DOHH2 (cell line): ENCODE measurements around the gene NBDY.

Experiments
- H3F3A ChIP-seq: fragments of 200-600 bp; sonication (generic), shearing (Covaris generic); 2 replicates; pipeline ENCODE4 v1.6.0; 2016; ENCODE audit warnings: antibody characterized with exemption, mild to moderate bottlenecking; ENCODE audit not compliant: control insufficient read depth, insufficient read depth
- H3K27ac ChIP-seq: fragments of 200-600 bp; sonication (generic); 2 replicates; pipeline ENCODE4 v1.5.1; 2014; ENCODE audit warnings: low read depth, mild to moderate bottlenecking, low read length, moderate library complexity
- H3K27me3 ChIP-seq: fragments of 200-600 bp; sonication (generic); 2 replicates; pipeline ENCODE4 v1.6.1; 2014; ENCODE audit warnings: mild to moderate bottlenecking, low read length, mixed read lengths; ENCODE audit not compliant: control insufficient read depth
- H3K36me3 ChIP-seq: fragments of 200-600 bp; sonication (generic); 2 replicates; pipeline ENCODE4 v1.6.1; 2014; ENCODE audit warnings: mild to moderate bottlenecking, low read length, moderate library complexity, mixed read lengths; ENCODE audit not compliant: control insufficient read depth
- H3K4me1 ChIP-seq: fragments of 200-600 bp; sonication (generic); 2 replicates; pipeline ENCODE4 v1.6.1; 2014; ENCODE audit warnings: mild to moderate bottlenecking, low read length, mixed read lengths; ENCODE audit not compliant: control insufficient read depth
- H3K4me2 ChIP-seq: fragments of 200-600 bp; sonication (generic); 2 replicates; pipeline ENCODE4 v1.6.0; 2014; ENCODE audit warnings: mild to moderate bottlenecking, low read length, moderate library complexity
- H3K4me3 ChIP-seq: fragments of 200-600 bp; sonication (generic); 2 replicates; pipeline ENCODE4 v1.5.1; 2014; ENCODE audit warnings: mild to moderate bottlenecking, low read length, mixed read lengths
- H3K79me2 ChIP-seq: fragments of 200-600 bp; sonication (generic); 2 replicates; pipeline ENCODE4 v1.6.1; 2014; ENCODE audit warnings: mild to moderate bottlenecking, low read length, mixed read lengths; ENCODE audit not compliant: control insufficient read depth
- H3K9me2 ChIP-seq: fragments of 200-600 bp; sonication (generic); replicated peaks from 2 replicates; pipeline ENCODE4 v1.6.1; 2014; ENCODE audit warnings: mild to moderate bottlenecking, low read length, mixed read lengths; ENCODE audit not compliant: control insufficient read depth
- H3K9me3 ChIP-seq: fragments of 200-600 bp; sonication (generic); 2 replicates; pipeline ENCODE4 v1.6.1; 2014; ENCODE audit warnings: antibody characterized with exemption, low read length, mixed read lengths; ENCODE audit not compliant: control insufficient read depth, insufficient read depth
- H4K20me1 ChIP-seq: fragments of 200-600 bp; sonication (generic); 2 replicates; pipeline ENCODE4 v1.6.0; 2014; ENCODE audit warnings: low read depth, mild to moderate bottlenecking, antibody characterized with exemption, low read length, moderate library complexity; ENCODE audit not compliant: control insufficient read depth, insufficient read depth
- EZH2phosphoT487 ChIP-seq: fragments of 200-600 bp; sonication (generic); IDR thresholded peaks from 2 replicates; pipeline ENCODE4 v1.6.1; 2017; ENCODE audit warnings: borderline replicate concordance, mild to moderate bottlenecking, antibody characterized with exemption, low read length, moderate library complexity, mixed read lengths
- TF ChIP-seq, protein P1 (sequence below): fragments of 200-600 bp; sonication (generic); IDR thresholded peaks from one replicate; pipeline ENCODE4 v1.5.1; 2014; ENCODE audit warnings: antibody characterized with exemption, mild to moderate bottlenecking, low read depth, low read length; ENCODE audit not compliant: poor library complexity, severe bottlenecking

The NBDY gene

DNA sequence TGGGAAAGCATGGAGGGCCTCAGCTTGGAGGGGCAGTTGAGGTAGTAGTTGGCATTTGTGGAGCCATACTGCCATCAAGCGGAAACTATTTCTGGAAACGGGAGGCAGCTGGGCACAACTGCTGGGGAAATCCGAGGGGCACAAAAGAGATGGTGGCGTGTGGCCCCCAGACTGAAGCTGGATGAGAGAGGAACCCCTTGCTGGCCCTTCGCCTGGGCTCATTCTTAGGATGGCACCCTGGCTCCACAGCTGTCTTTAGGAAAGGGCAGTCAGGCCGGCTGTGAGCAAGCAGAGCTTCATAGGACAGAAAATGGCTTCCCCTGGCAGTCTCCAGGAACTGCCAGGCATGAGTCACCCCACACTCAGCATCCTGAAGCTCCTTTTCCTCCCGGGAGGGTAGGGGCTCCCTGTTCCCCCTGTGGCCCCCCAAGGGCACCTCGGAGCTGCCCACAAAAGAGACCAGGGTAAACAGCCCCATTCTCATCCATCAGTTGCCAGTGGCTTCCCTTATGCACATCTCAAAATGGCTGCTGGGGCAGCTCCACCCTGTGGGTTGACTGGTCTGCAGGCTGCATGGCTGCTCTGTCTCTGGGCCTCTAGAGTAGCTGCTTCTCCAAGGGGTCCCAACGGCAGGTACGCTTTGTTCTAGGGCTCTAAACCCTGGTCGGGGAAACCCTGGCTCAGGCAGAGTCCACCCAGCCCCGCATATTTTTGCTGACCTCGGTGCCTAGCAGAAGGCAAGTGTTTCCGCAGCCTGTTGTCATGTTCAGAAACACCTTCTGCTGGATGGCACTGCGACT lies 64.7 kb downstream of the NBDY start:
- Histone ChIP-seq H3K9me3 (no peaks in the 10 kb centered on the region), H3K79me2 (no peaks in the 10 kb centered on the region), H3F3A (no peaks in the 10 kb centered on the region), H3K27me3 (no peaks in the 10 kb centered on the region), H3K4me2 (no peak overlapping the region), H3K9me2 (no peaks in the 10 kb centered on the region), H4K20me1 (no peaks in the 10 kb centered on the region), H3K4me1 (no peaks in the 10 kb centered on the region), H3K4me3 (no peak overlapping the region), H3K27ac (no peak overlapping the region), H3K36me3 (no peaks in the 10 kb centered on the region)
- TF ChIP-seq, protein P1, sequence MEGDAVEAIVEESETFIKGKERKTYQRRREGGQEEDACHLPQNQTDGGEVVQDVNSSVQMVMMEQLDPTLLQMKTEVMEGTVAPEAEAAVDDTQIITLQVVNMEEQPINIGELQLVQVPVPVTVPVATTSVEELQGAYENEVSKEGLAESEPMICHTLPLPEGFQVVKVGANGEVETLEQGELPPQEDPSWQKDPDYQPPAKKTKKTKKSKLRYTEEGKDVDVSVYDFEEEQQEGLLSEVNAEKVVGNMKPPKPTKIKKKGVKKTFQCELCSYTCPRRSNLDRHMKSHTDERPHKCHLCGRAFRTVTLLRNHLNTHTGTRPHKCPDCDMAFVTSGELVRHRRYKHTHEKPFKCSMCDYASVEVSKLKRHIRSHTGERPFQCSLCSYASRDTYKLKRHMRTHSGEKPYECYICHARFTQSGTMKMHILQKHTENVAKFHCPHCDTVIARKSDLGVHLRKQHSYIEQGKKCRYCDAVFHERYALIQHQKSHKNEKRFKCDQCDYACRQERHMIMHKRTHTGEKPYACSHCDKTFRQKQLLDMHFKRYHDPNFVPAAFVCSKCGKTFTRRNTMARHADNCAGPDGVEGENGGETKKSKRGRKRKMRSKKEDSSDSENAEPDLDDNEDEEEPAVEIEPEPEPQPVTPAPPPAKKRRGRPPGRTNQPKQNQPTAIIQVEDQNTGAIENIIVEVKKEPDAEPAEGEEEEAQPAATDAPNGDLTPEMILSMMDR, result no peak
- TF ChIP-seq EZH2phosphoT487, result no peak

DNA sequence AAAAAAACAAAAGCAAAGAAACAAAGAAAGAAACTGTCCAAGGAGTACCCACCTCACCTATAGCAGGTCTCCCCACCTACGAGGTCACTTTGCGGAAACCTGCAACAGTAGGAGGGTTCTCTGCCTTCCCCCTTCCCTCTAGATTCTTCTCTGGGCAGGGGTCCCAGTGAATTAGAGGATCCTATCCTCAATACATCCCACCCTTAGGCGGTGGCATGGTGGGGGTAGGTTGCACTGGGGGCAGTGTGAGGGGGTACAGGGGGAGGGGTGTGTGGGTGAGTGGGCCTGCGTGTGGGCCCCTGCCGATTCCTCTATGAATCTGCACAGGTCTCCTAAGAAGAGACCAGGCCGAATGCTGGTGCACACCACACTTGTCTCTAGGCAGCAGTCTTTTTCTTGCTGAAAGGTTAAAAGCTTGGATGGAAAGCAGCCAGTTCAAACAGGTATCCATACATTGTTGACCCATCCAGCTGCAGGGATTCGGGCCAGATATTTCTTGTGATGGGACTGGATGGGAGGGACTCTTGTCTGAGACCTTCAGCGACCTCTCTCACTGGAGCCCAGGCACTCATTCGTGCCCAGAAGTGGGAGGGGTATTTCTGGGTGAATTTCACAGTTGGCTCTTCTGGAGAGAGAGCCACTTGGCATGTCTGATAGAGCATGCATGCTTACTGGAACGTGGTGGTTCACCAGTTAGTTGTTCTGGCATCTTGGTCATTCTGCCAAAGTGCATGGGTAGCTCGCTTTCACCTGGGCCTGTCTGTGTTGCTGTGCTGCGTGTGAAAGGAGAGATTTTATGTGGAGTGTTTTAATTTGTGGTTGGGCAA lies 65.6 kb downstream of the NBDY start:
- TF ChIP-seq EZH2phosphoT487, result no peak
- TF ChIP-seq, protein P1, result no peak
- Histone ChIP-seq H3K79me2 (no peaks in the 10 kb centered on the region), H3K9me2 (no peaks in the 10 kb centered on the region), H3K4me1 (no peaks in the 10 kb centered on the region), H3K27me3 (no peaks in the 10 kb centered on the region), H3K27ac (no peak overlapping the region), H3K4me2 (no peak overlapping the region), H3F3A (no peaks in the 10 kb centered on the region), H3K36me3 (no peaks in the 10 kb centered on the region), H3K4me3 (no peak overlapping the region), H4K20me1 (no peaks in the 10 kb centered on the region), H3K9me3 (no peaks in the 10 kb centered on the region)

DNA sequence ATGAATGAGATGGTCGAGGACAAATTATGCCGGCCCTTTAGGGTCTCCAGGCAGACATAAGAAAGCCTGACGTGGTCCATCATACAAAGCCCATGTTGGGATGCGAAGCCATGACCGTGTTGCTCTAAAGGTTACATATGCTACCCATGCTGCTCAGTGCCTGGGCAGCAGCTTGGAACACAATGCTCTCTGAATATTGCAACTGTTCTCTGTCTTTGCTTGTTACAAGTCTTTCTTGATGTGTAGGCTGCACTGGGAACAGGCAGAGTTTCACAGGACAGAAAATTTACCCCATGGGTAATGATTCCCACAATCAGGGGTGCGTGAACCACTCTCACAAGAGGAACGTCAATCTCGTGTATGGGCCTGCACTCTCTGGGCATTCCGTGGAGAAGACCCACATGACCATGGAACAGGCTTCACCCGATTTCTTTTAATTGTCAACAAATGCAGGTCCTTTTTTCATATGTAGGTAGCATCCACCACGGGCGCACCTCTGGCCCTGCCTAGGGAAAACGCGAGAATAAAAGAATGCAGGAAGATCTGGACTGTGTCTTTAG lies 66.3 kb downstream of the NBDY start:
- no peaks in the 10 kb centered on the region for H4K20me1 ChIP-seq
- H3K9me3 ChIP-seq, result no peaks in the 10 kb centered on the region
- no peaks in the 10 kb centered on the region for H3K9me2 ChIP-seq
- H3K27ac ChIP-seq, result no peak overlapping the region
- H3K4me2 ChIP-seq, result no peak overlapping the region
- H3K27me3 ChIP-seq, result no peaks in the 10 kb centered on the region
- H3F3A ChIP-seq, result no peaks in the 10 kb centered on the region
- TF ChIP-seq, protein P1, result no peak
- no peak for TF ChIP-seq EZH2phosphoT487
- no peaks in the 10 kb centered on the region for H3K36me3 ChIP-seq
- H3K79me2 ChIP-seq, result no peaks in the 10 kb centered on the region
- H3K4me1 ChIP-seq, result no peaks in the 10 kb centered on the region
- no peak overlapping the region for H3K4me3 ChIP-seq
